ENCODE measurements around the gene MMP25.

MMP25 gene

DNA sequence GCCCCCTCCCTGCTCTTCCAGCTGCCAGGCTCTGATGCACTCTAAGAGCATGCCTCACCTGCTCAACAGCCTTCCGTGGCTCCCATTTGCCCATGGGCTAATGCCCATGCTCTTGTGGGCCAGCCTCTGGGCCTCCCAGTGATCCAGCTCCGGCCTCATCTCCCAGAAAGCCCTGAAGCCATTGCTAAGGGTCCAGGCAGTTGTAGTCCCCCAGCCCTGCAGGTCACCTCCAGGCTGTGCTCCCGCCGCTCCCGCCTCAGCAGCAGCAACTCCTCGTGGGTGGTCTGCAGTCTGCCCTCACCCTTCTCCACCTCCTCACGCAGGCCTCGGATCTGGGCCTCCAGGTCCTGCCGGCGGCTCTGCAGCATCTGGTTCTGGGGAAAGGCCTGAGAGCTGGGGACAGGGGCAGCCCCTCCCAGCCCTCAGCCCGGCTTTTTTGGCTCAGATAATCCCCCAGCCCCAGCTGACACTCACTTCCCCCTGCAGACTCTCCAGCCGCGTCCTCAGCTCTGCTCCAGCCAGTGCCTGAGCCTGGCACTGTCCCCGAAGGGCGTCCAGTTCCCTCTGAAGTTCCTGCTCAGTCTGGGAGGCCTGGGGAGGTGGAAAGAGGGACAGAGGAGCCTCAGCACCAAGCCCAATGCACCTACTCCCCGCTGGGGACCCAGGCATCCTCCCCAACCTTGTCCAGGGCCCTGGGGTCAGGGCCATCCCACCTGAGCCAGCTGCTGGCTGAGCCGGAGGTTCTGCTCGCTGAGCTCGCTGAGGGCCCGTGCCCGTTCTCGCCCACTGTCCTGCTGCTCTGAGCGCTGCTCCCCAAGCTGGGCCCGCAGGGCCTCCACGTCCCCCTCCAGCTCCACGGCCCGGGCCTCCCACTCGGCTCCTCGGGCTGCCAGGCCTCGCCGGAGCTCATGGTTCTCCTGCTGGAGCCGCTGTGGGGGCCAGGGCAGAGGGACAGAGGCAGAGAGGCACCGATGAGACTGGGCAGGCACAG lies 15.8 kb upstream of the MMP25 start:
- no peak for DNase-seq (ENCODE audit: low read depth)
- TF ChIP-seq CTCF (IDR thresholded peaks at IDR 0.05; ENCODE audit: low read length, missing control alignments): no peak
- H3K4me3 ChIP-seq (replicated peaks; ENCODE audit: low read depth, low read length): no peak overlapping the region

GRCh38 chr16:3032624-3033023 lies 13.7 kb upstream of the MMP25 start:
- no peak overlapping the region for H3K4me3 ChIP-seq (replicated peaks; ENCODE audit: low read depth, low read length)
- TF ChIP-seq CTCF (IDR thresholded peaks at IDR 0.05; ENCODE audit: low read length, missing control alignments): no peak

DNA sequence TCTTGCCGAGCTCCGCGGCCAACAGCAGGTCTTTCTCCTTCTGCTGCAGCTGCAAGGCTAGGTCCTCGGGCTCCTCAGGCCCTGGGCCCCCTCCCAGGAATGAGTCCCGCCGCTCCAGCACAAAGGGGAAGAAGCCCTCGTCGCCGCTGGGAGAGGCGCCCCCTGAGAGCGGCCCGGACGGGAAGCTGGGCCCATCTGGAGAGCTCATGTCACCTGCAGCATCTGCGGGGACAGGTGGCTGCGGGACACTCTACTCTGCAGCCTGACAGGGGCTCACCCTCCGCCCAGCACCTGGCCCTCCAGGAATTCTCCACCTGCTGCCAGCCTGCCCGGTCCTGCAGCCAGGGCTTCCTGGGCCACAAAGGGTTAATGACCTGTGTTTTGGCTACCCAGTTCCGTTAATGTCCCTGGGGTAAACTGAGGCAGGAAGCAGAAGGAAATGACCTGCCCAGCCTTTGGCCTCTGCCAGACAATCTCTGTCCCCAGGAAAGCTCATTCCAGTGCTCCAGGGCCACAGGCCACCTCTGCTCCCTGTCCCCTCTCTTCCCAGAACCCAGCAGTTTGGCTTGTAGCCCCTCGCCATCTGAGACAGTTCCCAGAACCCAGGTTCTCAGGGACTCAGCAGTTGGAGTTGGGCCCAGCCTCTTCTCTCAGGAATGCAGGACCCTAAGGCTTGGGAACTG lies 10.9 kb upstream of the MMP25 start:
- no peak for TF ChIP-seq CTCF (IDR thresholded peaks at IDR 0.05; ENCODE audit: low read length, missing control alignments)
- no peak overlapping the region for H3K4me3 ChIP-seq (replicated peaks; ENCODE audit: low read depth, low read length)
- no peak for DNase-seq (ENCODE audit: low read depth)

More at GRCh38 chr16:3032624-3033023, 13.7 kb upstream of the MMP25 start:
- DNase-seq (ENCODE audit: low read depth): no peak

DNA sequence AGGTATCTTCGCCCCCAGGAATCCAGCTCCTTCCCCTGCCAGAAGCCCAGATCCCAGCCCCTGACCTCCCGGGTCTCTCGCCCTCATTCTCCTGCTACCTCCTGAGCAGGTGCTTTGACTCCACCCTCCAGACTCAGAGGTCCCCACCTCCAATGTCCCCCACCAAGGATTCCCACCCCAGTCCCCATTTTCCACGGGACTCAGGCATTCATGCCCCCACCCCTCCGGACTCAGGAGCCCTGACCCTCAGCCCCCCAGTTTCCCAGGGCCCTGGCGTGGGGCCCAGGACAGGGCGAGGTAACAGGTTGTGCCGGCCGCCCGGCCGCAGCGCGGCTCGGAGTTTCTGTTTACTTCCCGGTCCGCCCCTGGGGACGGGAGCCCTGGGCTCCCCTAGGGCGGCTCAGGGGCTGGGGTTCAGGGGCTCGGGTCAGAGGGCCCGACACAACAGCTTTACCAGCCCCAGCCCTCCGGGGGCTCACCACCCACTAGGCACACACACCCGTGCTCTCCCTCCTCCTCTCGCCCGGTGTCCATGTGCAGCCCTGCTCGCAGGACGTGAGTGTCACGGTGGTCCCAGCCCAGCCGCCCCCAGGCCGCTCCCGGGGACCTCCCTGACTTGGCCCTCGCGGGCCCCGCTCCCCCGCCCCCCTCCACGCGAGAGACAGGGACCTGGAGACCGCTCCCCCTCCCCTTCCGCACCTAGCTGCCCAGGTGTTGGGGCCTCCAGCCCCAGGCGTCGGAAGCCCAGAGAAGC lies 10.2 kb upstream of the MMP25 start:
- H3K4me3 ChIP-seq (replicated peaks; ENCODE audit: low read depth, low read length): no peak overlapping the region
- TF ChIP-seq CTCF (IDR thresholded peaks at IDR 0.05; ENCODE audit: low read length, missing control alignments): no peak

GRCh38 chr16:3036726-3037315 lies 9.5 kb upstream of the MMP25 start, which contains the start of gene BICDL2:
BICDL2 (minus strand) TSS chr16:3036944; CDS start chr16:3035496, 1,448 bp downstream.
- no peak within 1 kb of the TSS for H3K4me3 ChIP-seq (replicated peaks; ENCODE audit: low read depth, low read length)
- no peak for DNase-seq (ENCODE audit: low read depth)
- TF ChIP-seq CTCF (IDR thresholded peaks at IDR 0.05; ENCODE audit: low read length, missing control alignments): no peak

More for the DNA sequence above, 10.2 kb upstream of the MMP25 start:
- DNase-seq (ENCODE audit: low read depth): no peak

GRCh38 chr16:3038256-3038655 lies 8.1 kb upstream of the MMP25 start:
- no peak overlapping the region for H3K4me3 ChIP-seq (replicated peaks; ENCODE audit: low read depth, low read length)
- TF ChIP-seq CTCF (IDR thresholded peaks at IDR 0.05; ENCODE audit: low read length, missing control alignments): no peak
- DNase-seq (ENCODE audit: low read depth): peak; percentile 18
